ENCODE data around the gene CAPZA2.

- TF ChIP-seq YY1 (IDR thresholded peaks at IDR 0.05; ENCODE audit: borderline replicate concordance in 1 of 3, control insufficient read depth in 1 of 3, extremely low read depth in 1 of 3, insufficient read depth in 3 of 3, insufficient read length in 1 of 3, insufficient replicate concordance in 2 of 3, low read depth in 1 of 3, low read length in 2 of 3): no peak
- no peak; the same call in none of the 2 replicates for TF ChIP-seq ZFX (CRISPR knock-in tag; IDR thresholded peaks at IDR 0.05)
These were observed 88.5 kb downstream of the CAPZA2 start for GRCh38 chr7:116950889-116951351.

All from K562 (cell line).